GM18907 (cell line): ENCODE data around the gene GAPDH.
"Not testable (repeated sequence)": the region's sequence is repeated elsewhere in the genome, so short reads cannot be mapped to it uniquely, and the experiment has no call there.

Source experiments
- ATAC-seq: cut with Tn5 transposase; IDR thresholded peaks from one replicate; pipeline ENCODE4 v1.9.1; 2021; ENCODE audit warnings: mild to moderate bottlenecking, moderate library complexity; ENCODE audit not compliant: unreplicated experiment

GAPDH gene

GRCh38 chr12:6528539-6529235 is 5.6 kb upstream of the GAPDH start:
- no peak for ATAC-seq

GRCh38 chr12:6529291-6529737 is 5.0 kb upstream of the GAPDH start:
- ATAC-seq = no peak

GRCh38 chr12:6530576-6531260 is 3.6 kb upstream of the GAPDH start:
- ATAC-seq = no peak

GRCh38 chr12:6532051-6532926 is 2.0 kb upstream of the GAPDH start:
- ATAC-seq = peak; percentile 16

GRCh38 chr12:6532927-6533652 is 1.2 kb upstream of the GAPDH start:
- ATAC-seq = peak; percentile 17

GRCh38 chr12:6533653-6533922 is 729 bp upstream of the GAPDH start:
- no peak for ATAC-seq

GRCh38 chr12:6534695-6534944 is 303 bp downstream of the GAPDH start:
- no peak for ATAC-seq

GRCh38 chr12:6534945-6535696 is 804 bp downstream of the GAPDH start:
- ATAC-seq = peak; percentile 1

GRCh38 chr12:6535697-6535946 is 1.3 kb downstream of the GAPDH start:
- ATAC-seq = no peak

- no peak for ATAC-seq
Measured at GRCh38 chr12:6535960-6536847, 1.9 kb downstream of the GAPDH start.

- no peak for ATAC-seq
Measured at GRCh38 chr12:6536894-6537579, 2.7 kb downstream of the GAPDH start.

GRCh38 chr12:6537580-6538419 is 3.5 kb downstream of the GAPDH start:
- ATAC-seq = not testable (repeated sequence)

- no peak for ATAC-seq
Measured at GRCh38 chr12:6538420-6539313, 4.3 kb downstream of the GAPDH start.

- ATAC-seq = no peak
Measured at GRCh38 chr12:6539314-6539682, 5.0 kb downstream of the GAPDH start.

GRCh38 chr12:6539707-6540134 is 5.4 kb downstream of the GAPDH start:
- ATAC-seq = no peak

- ATAC-seq = peak; percentile 35
Measured at GRCh38 chr12:6540181-6540877, 6.0 kb downstream of the GAPDH start.
